ENCODE results near the gene PARD3.
"Not testable (repeated sequence)": the region's sequence is repeated elsewhere in the genome, so short reads cannot be mapped to it uniquely, and the experiment has no call there.

PARD3 gene

DNA sequence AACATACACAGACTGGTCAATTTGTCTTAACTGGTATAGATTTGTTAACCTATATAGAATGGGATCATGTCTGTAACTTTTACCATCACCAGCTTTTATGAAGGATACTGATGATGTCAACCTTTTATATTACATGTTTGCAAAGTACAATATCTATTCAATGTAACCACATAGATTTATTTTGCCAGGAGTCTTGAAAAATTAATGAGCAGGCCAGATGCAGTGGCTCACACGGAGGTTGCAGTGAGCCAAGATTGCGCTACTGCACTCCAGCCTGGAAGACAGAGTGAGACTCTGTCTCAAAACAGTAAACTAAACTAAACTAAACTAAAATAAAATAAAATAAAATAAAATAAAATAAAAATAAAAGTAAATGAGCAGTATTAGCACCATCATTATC lies 30.0 kb upstream of the PARD3 start:
- Histone ChIP-seq H3K36me3 (ENCODE audit: control insufficient read depth in 2 of 2, insufficient read depth in 2 of 2, low read length in 2 of 2) (no peaks in the 10 kb centered on the region), H3K9me3 (ENCODE audit: control insufficient read depth in 2 of 2, low read length in 2 of 2) (no peaks in the 10 kb centered on the region), H3K27me3 (ENCODE audit: control insufficient read depth in 1 of 2, insufficient read depth in 2 of 2, low read length in 2 of 2) (no peaks in the 10 kb centered on the region), H3K9ac (ENCODE audit: low read length in 2 of 2) (no peak overlapping the region), H3K27ac (ENCODE audit: low read length) (no peak overlapping the region), H3K4me3 (ENCODE audit: low read length in 2 of 2) (no peak overlapping the region), H3K4me1 (ENCODE audit: control insufficient read depth, insufficient read depth, low read length) (no peaks in the 10 kb centered on the region)

DNA sequence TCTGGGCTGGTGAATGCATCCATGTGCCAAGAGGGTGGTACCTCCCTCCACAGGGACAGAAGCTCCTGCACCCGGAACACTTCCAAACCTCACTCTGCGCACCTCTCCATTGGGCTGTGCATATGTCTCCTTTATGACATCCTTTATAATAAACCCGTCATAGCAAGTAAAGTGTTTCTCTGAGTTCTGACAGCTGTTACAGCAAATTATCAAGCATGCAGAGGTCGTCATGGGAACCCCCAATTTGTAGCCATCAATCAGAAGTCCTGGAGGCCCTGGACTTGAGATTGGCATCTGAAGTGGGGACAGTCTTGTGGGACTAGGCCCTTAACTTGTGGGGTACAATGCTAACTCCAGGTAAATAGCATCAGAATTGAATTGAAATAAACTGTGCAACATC lies 29.4 kb upstream of the PARD3 start:
- Histone ChIP-seq H3K4me3 (ENCODE audit: low read length in 2 of 2) (no peak overlapping the region), H3K9me3 (ENCODE audit: control insufficient read depth in 2 of 2, low read length in 2 of 2) (no peaks in the 10 kb centered on the region), H3K9ac (ENCODE audit: low read length in 2 of 2) (no peak overlapping the region), H3K27ac (ENCODE audit: low read length) (no peak overlapping the region), H3K27me3 (ENCODE audit: control insufficient read depth in 1 of 2, insufficient read depth in 2 of 2, low read length in 2 of 2) (no peaks in the 10 kb centered on the region), H3K36me3 (ENCODE audit: control insufficient read depth in 2 of 2, insufficient read depth in 2 of 2, low read length in 2 of 2) (no peaks in the 10 kb centered on the region), H3K4me1 (ENCODE audit: control insufficient read depth, insufficient read depth, low read length) (no peaks in the 10 kb centered on the region)

GRCh38 chr10:34843470-34843869 lies 28.4 kb upstream of the PARD3 start:
- H3K27ac ChIP-seq (ENCODE audit: low read length) = not testable (repeated sequence)

GRCh38 chr10:34838366-34838900 lies 23.3 kb upstream of the PARD3 start:
- H3K27ac ChIP-seq (ENCODE audit: low read length) = no peak overlapping the region
- H3K27me3 ChIP-seq (ENCODE audit: control insufficient read depth in 1 of 2, insufficient read depth in 2 of 2, low read length in 2 of 2) = no peaks in the 10 kb centered on the region
- H3K4me1 ChIP-seq (ENCODE audit: control insufficient read depth, insufficient read depth, low read length) = peaks cover 2% of the 10 kb centered on the region
- no peak overlapping the region for H3K4me3 ChIP-seq (ENCODE audit: low read length in 2 of 2)
- H3K9ac ChIP-seq (ENCODE audit: low read length in 2 of 2) = no peak overlapping the region
- H3K36me3 ChIP-seq (ENCODE audit: control insufficient read depth in 2 of 2, insufficient read depth in 2 of 2, low read length in 2 of 2) = no peaks in the 10 kb centered on the region
- H3K9me3 ChIP-seq (ENCODE audit: control insufficient read depth in 2 of 2, low read length in 2 of 2) = no peaks in the 10 kb centered on the region

More at GRCh38 chr10:34843470-34843869, 28.4 kb upstream of the PARD3 start:
- not testable (repeated sequence) for H3K9ac ChIP-seq (ENCODE audit: low read length in 2 of 2); H3K4me1 ChIP-seq (ENCODE audit: control insufficient read depth, insufficient read depth, low read length); H3K4me3 ChIP-seq (ENCODE audit: low read length in 2 of 2); H3K9me3 ChIP-seq (ENCODE audit: control insufficient read depth in 2 of 2, low read length in 2 of 2); H3K36me3 ChIP-seq (ENCODE audit: control insufficient read depth in 2 of 2, insufficient read depth in 2 of 2, low read length in 2 of 2); H3K27me3 ChIP-seq (ENCODE audit: control insufficient read depth in 1 of 2, insufficient read depth in 2 of 2, low read length in 2 of 2)

- H3K27me3 ChIP-seq (ENCODE audit: control insufficient read depth in 1 of 2, insufficient read depth in 2 of 2, low read length in 2 of 2) = no peaks in the 10 kb centered on the region
- no peaks in the 10 kb centered on the region for H3K36me3 ChIP-seq (ENCODE audit: control insufficient read depth in 2 of 2, insufficient read depth in 2 of 2, low read length in 2 of 2)
- H3K27ac ChIP-seq (ENCODE audit: low read length) = no peak overlapping the region
- peaks cover 2% of the 10 kb centered on the region for H3K4me1 ChIP-seq (ENCODE audit: control insufficient read depth, insufficient read depth, low read length)
- no peak overlapping the region for H3K4me3 ChIP-seq (ENCODE audit: low read length in 2 of 2)
- no peak overlapping the region for H3K9ac ChIP-seq (ENCODE audit: low read length in 2 of 2)
- H3K9me3 ChIP-seq (ENCODE audit: control insufficient read depth in 2 of 2, low read length in 2 of 2) = no peaks in the 10 kb centered on the region
These were observed 20.9 kb upstream of the PARD3 start for GRCh38 chr10:34835908-34836508.

DNA sequence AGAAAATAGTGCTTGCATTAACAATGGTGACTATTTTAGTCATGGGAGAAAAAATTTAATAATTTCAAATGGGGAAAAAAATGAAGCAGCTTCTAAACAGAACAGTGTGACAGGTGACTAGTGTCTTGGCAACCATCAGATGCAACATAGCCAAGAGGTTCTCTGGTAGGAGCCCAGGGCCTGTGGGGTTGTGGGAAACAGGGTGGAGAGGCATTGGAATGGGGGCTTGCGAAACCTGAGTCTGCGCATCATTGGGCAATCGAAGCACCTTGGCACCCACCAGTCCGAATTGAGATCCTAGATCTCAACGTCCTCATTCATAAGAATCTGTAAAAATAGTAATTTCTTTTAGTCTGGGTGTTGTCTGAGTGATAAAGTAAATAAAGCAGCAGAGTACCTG lies 19.2 kb upstream of the PARD3 start:
- H3K36me3 ChIP-seq (ENCODE audit: control insufficient read depth in 2 of 2, insufficient read depth in 2 of 2, low read length in 2 of 2) = no peaks in the 10 kb centered on the region
- no peak overlapping the region for H3K9ac ChIP-seq (ENCODE audit: low read length in 2 of 2)
- no peaks in the 10 kb centered on the region for H3K9me3 ChIP-seq (ENCODE audit: control insufficient read depth in 2 of 2, low read length in 2 of 2)
- no peaks in the 10 kb centered on the region for H3K27me3 ChIP-seq (ENCODE audit: control insufficient read depth in 1 of 2, insufficient read depth in 2 of 2, low read length in 2 of 2)
- peaks cover 2% of the 10 kb centered on the region for H3K4me1 ChIP-seq (ENCODE audit: control insufficient read depth, insufficient read depth, low read length)
- H3K4me3 ChIP-seq (ENCODE audit: low read length in 2 of 2) = no peak overlapping the region
- no peak overlapping the region for H3K27ac ChIP-seq (ENCODE audit: low read length)

GRCh38 chr10:34830217-34830822 lies 15.2 kb upstream of the PARD3 start:
- H3K9ac ChIP-seq (ENCODE audit: low read length in 2 of 2) = no peak overlapping the region
- H3K9me3 ChIP-seq (ENCODE audit: control insufficient read depth in 2 of 2, low read length in 2 of 2) = no peaks in the 10 kb centered on the region
- peaks cover 2% of the 10 kb centered on the region for H3K4me1 ChIP-seq (ENCODE audit: control insufficient read depth, insufficient read depth, low read length)
- H3K4me3 ChIP-seq (ENCODE audit: low read length in 2 of 2) = no peak overlapping the region
- no peaks in the 10 kb centered on the region for H3K27me3 ChIP-seq (ENCODE audit: control insufficient read depth in 1 of 2, insufficient read depth in 2 of 2, low read length in 2 of 2)
- no peaks in the 10 kb centered on the region for H3K36me3 ChIP-seq (ENCODE audit: control insufficient read depth in 2 of 2, insufficient read depth in 2 of 2, low read length in 2 of 2)
- no peak overlapping the region for H3K27ac ChIP-seq (ENCODE audit: low read length)

DNA sequence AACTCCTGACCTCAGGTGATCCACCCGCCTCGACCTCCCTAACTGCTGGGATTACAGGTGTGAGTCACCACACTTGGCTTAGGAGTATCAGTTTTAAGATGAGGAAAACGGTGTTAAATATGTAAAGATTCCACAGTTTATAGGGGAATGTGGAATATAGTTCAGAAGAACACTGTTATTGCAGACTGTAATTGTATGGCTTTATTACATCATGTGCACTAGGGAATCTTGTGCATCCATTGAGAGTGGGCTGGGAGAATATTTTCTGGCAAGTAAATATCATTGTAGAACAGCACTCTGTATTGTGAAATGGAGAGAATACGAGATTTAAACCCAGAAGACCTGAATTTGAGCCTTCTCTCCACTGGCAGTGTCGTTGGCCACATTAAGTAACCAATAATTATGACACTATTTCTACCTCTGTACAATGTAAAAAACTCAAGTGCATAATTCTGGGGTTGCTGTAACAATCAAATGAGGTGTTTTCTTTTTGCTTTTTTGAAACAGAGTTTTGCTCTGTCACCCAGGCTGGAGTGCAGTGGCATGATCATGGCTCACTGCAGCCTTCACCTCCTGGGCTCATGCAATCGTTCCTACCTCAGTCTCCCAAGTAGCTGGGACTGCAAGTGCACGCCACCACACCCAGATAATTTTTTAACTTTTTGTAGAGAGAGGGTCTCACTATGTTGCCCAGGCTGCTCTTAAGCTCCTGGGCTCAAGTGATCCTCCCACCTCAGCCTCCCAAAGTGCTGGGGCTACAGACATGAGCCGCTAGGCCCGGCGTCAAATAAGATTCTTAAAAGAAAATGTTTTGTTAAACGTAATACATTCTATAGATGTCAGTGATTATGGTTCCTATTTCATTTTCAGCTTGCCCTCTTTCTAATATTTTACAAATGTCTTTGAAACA lies 12.0 kb upstream of the PARD3 start:
- no peak overlapping the region for H3K9ac ChIP-seq (ENCODE audit: low read length in 2 of 2)
- H3K9me3 ChIP-seq (ENCODE audit: control insufficient read depth in 2 of 2, low read length in 2 of 2) = no peaks in the 10 kb centered on the region
- H3K27ac ChIP-seq (ENCODE audit: low read length) = no peak overlapping the region
- no peaks in the 10 kb centered on the region for H3K27me3 ChIP-seq (ENCODE audit: control insufficient read depth in 1 of 2, insufficient read depth in 2 of 2, low read length in 2 of 2)
- H3K4me1 ChIP-seq (ENCODE audit: control insufficient read depth, insufficient read depth, low read length) = no peaks in the 10 kb centered on the region
- no peak overlapping the region for H3K4me3 ChIP-seq (ENCODE audit: low read length in 2 of 2)
- no peaks in the 10 kb centered on the region for H3K36me3 ChIP-seq (ENCODE audit: control insufficient read depth in 2 of 2, insufficient read depth in 2 of 2, low read length in 2 of 2)

- no peak overlapping the region for H3K4me3 ChIP-seq (ENCODE audit: low read length in 2 of 2)
- H3K4me1 ChIP-seq (ENCODE audit: control insufficient read depth, insufficient read depth, low read length) = no peaks in the 10 kb centered on the region
- H3K9ac ChIP-seq (ENCODE audit: low read length in 2 of 2) = no peak overlapping the region
- no peaks in the 10 kb centered on the region for H3K27me3 ChIP-seq (ENCODE audit: control insufficient read depth in 1 of 2, insufficient read depth in 2 of 2, low read length in 2 of 2)
- H3K9me3 ChIP-seq (ENCODE audit: control insufficient read depth in 2 of 2, low read length in 2 of 2) = no peaks in the 10 kb centered on the region
- no peaks in the 10 kb centered on the region for H3K36me3 ChIP-seq (ENCODE audit: control insufficient read depth in 2 of 2, insufficient read depth in 2 of 2, low read length in 2 of 2)
- no peak overlapping the region for H3K27ac ChIP-seq (ENCODE audit: low read length)
These were observed 11.1 kb upstream of the PARD3 start for GRCh38 chr10:34826221-34826620.

DNA sequence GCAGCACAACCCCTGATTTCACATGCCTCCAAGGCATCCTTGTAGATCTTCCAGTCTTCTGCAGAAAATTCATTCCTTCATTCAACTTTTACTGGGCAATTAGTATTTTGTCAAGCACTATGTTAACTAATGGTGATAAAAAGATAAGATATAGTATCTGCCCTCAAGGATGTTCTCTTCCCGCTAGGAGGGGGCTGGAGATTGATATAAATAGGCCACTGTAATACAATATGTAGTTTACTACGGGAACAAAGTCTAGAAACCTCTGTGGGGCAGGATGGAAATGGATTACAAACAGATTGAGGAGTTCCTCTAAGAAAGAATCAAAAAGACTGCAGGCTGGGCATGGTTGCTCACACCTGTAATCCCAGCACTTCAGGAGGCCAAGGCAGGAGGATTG lies 10.3 kb upstream of the PARD3 start:
- Histone ChIP-seq H3K9me3 (ENCODE audit: control insufficient read depth in 2 of 2, low read length in 2 of 2) (no peaks in the 10 kb centered on the region), H3K36me3 (ENCODE audit: control insufficient read depth in 2 of 2, insufficient read depth in 2 of 2, low read length in 2 of 2) (no peaks in the 10 kb centered on the region), H3K27me3 (ENCODE audit: control insufficient read depth in 1 of 2, insufficient read depth in 2 of 2, low read length in 2 of 2) (no peaks in the 10 kb centered on the region), H3K27ac (ENCODE audit: low read length) (no peak overlapping the region), H3K9ac (ENCODE audit: low read length in 2 of 2) (no peak overlapping the region), H3K4me1 (ENCODE audit: control insufficient read depth, insufficient read depth, low read length) (no peaks in the 10 kb centered on the region), H3K4me3 (ENCODE audit: low read length in 2 of 2) (no peak overlapping the region)

Data from stomach smooth muscle (tissue), 2 donors.